GM06990 (cell line): ENCODE results near the gene ULK4.

Experiments
- DNase-seq: peaks from one replicate; pipeline ENCODE4 v3.0.0-alpha.2; 2011; ENCODE audit not compliant: insufficient read length; ENCODE audit errors: extremely low read depth
- H3K27me3 ChIP-seq: replicated peaks from 2 replicates; pipeline ENCODE4 v1.6.0; 2011; ENCODE audit warnings: low read length; ENCODE audit not compliant: control insufficient read depth, insufficient read depth
- H3K36me3 ChIP-seq: 2 replicates; pipeline ENCODE4 v1.5.1; 2011; ENCODE audit warnings: low read length; ENCODE audit not compliant: control insufficient read depth, insufficient read depth
- H3K4me3 ChIP-seq: replicated peaks from 2 replicates; pipeline ENCODE4 v1.5.1; 2011; ENCODE audit warnings: low read depth, mild to moderate bottlenecking, control low read depth, low read length
- CTCF ChIP-seq: IDR thresholded peaks from 2 replicates; pipeline ENCODE4 v1.5.1; 2011; ENCODE audit warnings: low read length, control low read depth, mild to moderate bottlenecking, inconsistent platforms; ENCODE audit not compliant: insufficient read depth, poor library complexity, severe bottlenecking

Gene ULK4

GRCh38 chr3:41200669-41201021, 761.3 kb downstream of the ULK4 start:
- no peak for TF ChIP-seq CTCF
- Histone ChIP-seq H3K27me3 (no peaks in the 10 kb centered on the region), H3K36me3 (no peaks in the 10 kb centered on the region), H3K4me3 (peak overlapping the region; percentile 93)
- no peak for DNase-seq

GRCh38 chr3:41199866-41200668, 761.8 kb downstream of the ULK4 start:
- H3K36me3 ChIP-seq = no peaks in the 10 kb centered on the region
- DNase-seq = no peak
- peak overlapping the region; percentile 93 for H3K4me3 ChIP-seq
- H3K27me3 ChIP-seq = no peaks in the 10 kb centered on the region
- TF ChIP-seq CTCF = no peak

- Histone ChIP-seq H3K36me3 (no peaks in the 10 kb centered on the region), H3K4me3 (peak within 1 kb of the TSS; percentile 93), H3K27me3 (no peaks in the 10 kb centered on the region)
- no peak for TF ChIP-seq CTCF
- peak; percentile 97 for DNase-seq
Observed at GRCh38 chr3:41198950-41199865, 762.7 kb downstream of the ULK4 start, which contains the start of gene CTNNB1. CTNNB1 (plus strand) TSS chr3:41199505; CDS start chr3:41224069, 24,564 bp downstream.

- TF ChIP-seq CTCF = no peak
- Histone ChIP-seq H3K27me3 (no peaks in the 10 kb centered on the region), H3K4me3 (peak overlapping the region; percentile 93), H3K36me3 (no peaks in the 10 kb centered on the region)
- DNase-seq = no peak
Observed at GRCh38 chr3:41198526-41198925, 763.4 kb downstream of the ULK4 start.

GRCh38 chr3:41198046-41198445, 763.9 kb downstream of the ULK4 start:
- no peak overlapping the region for H3K4me3 ChIP-seq
- TF ChIP-seq CTCF = no peak
- H3K36me3 ChIP-seq = no peaks in the 10 kb centered on the region
- no peaks in the 10 kb centered on the region for H3K27me3 ChIP-seq
- no peak for DNase-seq
